ENCODE results near the gene SORCS2.

Gene SORCS2

DNA sequence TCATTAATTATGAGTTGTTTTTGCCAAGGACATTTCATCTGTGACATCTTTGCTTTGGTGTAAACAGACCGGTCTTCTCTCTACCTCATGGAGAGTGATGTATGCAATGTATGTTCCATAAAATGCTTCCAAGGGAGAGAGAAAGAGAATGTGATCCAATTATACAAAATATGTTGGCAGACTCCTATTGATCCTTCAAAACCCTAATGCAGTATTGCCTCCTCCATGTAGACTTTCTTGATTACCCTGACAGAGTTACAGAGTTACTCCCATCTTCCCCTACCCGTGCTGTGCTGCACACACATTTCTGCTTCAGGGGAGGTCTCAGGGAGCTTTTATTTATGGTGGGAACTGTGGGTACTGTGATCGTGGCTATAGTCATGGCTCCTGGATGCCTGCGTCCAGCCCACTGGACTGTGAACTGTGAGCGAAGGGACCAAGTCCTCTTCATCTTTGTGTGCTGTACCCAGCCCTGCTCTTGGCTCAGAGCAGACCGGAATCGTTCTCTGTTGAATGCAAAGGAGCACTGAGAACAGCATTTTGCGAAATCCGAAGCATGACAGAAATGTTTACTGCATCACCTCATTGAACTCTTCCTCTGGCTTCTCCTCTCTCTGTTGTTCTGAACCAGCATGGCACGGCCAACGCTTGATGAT, 32.7 kb downstream of the SORCS2 start:
- DNase-seq: no peak

DNA sequence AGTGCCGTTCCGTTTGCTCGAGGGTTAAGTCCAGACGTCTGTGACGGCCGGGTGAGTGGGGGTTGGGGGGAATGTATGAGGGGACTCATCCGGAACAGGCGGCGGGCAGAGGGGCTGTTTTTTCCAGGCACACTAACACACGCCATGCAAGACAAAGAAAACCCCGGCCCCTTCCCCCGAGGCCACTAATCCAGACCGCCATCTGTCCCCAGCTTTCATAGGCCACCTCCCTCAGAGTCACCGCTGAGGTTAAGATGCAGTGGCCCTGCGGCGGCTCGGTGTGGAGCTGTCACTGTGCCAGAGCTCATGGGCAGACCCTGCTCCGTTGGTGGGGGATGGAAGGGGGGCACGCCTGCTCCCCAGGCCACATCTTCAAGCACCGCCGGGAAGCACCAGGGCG, 34.1 kb downstream of the SORCS2 start:
- peak; percentile 4 for DNase-seq

DNA sequence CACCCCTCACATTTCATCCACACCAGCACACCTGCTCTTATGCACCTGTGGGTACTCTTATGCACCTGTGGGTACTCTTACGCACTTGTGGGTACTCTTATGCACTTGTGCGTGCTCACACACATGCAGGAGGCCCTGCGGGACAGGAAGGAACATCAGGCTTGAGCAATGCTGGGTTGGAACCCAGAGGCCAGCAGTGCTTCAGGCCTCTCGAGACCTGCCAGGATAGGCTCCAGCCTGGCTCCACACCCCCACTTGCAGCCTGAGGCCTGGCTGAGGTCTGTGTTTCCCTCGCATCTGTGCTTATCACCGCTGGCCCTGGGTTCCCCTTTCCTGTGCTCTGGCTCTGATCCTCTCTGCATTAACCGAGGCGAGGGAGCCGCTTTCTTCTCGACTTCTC, 34.7 kb downstream of the SORCS2 start:
- DNase-seq: peak; percentile 72

DNA sequence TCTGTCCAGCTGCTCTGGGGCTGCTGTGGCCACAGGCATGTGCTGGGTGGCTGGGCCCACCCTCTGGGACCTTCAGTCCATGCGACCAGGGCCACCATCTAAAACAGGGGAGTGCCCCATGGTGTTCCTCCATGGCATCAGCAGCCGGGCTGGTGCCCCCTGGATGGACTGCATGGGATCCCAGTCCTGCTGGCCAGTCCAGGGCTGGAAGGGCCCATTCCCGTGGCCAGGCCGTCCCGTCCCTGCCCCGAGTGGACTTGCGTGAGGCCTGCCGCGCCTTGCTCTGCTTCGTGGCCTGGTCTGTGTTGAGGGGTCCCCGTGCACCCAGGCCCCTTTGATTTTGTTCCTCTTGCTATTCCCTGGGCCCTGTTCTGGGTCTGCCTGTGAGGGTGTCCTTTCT, 36.4 kb downstream of the SORCS2 start:
- DNase-seq: no peak

DNA sequence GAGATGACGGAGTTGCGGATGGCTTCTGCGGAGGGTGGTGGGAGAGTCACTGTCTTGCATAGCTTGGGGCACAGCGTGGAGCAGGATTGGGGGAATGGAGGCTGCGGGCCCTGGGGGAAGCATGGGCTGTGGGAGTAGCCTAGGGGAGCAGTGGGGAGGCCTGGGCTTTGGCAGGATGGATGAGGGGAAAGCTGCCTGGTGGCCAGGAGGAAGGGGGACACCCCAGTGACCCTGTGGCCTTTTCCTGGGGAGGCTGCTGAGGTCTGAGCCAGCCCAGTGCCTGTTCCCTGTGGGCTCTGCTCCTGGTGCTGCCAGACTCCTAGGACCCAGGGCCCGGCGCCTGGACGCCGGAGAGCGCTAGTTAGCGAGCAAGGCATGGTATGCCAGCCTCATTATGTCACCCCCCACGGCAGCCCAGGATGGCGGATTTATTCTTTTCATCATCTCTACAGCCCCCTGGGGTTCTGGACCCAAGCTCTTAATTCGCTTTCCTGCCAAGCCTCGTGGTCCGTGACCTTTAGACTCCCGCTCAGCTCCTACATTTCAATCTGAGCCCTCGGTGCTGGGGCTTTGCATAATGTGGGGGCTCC, 39.8 kb downstream of the SORCS2 start:
- no peak for DNase-seq

DNA sequence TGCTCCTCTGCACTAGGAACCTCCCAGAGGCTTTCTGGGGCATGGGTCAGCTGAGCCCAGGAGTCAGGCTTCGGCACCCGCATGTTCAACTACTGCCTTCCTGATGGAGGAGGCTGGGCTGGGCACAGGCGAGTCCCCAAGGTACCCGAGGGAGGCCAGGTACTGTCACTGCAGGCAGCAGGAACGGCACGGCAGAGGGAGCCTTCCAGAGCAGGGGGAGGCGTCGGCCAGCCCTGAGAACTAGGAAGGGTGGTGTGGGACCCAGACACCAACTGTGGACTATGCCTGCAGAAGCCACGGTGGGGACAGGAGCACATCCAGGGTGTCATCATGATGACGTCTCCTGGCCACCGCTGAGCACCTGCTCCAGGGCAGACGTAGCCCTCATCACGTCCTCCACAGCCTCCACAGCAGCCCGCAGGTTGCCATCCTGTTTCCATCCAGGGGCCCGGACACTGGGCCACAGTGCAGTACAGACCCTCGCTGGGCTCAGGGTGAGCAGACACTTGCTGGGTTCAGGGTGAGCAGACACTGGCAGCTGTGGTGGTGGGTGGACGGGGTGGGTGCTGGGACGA, 40.8 kb downstream of the SORCS2 start:
- no peak for DNase-seq

DNA sequence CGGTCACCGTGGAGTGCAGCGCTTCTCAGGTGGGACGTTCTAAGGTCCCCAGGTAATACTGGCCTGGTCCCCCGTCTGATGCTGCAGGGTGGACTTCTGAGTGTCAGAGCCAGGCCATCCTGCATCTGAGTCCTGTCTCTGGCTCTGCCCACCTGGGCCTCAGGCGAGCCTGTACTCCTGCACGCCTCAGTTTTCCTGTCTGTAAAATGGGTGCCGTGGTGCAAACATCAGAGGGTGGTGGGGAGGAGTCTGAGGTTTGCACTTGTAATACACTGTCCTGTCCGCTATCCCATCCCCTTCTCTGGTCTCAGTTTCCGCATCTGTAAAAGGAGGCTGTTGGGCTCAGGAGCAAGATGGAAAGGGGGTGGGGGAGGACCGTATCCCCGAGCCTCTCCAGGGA, 41.3 kb downstream of the SORCS2 start:
- DNase-seq: no peak

DNA sequence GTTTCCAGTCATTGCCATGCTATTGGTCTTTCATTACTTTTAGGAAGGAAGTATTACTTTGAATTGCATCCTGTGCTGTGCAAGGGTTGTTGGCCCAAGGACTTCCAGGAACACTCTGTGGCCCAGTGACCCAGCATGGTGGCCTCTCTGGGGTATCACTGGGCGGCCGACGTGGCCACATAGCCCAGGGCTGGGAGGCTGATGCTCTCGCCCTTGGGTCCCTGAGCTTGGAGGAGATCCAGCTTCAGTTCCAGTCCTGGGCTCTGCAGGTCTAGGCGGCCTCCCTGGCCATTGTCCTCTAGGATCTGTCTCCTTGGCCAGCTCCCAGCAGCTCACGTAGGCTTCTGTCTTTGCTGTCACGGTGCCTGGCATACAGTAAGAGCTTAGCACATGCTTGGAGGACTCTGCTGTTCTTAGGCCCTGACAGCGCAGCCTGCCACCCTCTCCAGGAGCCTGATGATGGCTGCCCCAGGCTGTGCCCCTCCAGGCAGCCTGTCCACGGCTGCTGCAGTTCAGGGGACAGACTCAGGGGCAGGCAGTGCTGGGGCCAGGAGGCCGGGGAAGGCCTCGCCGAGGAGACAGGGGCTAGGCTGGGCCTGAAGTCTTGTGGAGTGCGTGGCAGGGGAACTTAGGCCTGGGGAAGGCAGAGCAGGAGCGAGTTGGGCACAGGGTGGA, 42.2 kb downstream of the SORCS2 start:
- no peak for DNase-seq

DNA sequence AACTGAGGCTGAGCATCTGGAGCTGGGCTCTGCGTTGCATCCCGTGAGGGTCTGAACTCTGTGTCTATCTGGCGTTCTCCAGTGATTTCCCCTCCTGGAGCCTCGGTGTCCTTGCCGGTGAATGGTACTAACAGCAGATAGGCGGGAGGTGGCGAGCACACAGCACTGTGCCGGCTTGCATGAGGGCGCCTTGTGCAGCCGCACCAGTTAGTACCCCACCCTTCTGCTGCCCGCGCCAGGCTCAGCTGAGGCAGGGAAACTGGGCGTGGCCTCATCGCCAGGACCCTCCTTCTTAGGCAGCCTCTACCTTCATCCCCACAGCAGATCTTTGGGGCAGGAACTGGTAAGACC, 42.7 kb downstream of the SORCS2 start:
- no peak for DNase-seq

DNA sequence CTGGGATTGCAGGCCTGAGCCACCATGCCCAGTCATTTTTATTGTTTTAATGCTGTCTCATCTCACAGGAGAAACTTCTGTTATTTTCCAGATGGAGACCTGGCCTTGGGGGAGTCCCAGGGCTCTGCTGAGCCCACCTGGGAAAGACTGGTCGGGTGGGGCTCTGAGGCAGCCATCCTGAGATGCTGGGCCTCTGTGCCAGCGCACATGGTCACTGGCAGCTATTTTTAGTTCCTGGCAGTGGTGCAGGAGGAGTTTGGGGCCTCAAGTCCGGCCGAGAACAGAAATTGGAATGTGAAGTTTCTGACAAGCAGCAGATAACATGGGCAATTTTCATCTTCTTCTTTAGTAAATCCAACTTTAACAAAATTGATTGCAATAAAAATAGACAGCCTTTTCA, 44.5 kb downstream of the SORCS2 start:
- DNase-seq: no peak

DNA sequence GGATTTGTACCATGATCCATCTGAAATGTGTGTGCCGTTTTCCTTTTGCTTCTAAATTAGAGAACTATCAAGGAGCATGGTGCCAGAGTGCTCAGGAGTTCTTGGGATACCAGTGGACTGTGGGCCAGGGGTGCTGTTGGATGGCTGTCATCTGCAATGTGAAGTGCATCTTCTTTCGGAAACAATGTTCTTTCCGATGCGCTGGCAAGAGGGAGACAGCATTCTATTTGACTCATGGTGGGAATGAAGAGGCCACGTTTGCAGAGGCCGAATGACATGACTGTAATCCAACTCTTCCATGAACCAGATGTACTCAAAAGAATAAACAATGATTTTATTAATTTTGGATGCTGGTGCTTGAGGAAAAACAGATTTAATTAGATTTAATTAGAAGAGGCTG, 45.5 kb downstream of the SORCS2 start:
- DNase-seq: no peak

DNA sequence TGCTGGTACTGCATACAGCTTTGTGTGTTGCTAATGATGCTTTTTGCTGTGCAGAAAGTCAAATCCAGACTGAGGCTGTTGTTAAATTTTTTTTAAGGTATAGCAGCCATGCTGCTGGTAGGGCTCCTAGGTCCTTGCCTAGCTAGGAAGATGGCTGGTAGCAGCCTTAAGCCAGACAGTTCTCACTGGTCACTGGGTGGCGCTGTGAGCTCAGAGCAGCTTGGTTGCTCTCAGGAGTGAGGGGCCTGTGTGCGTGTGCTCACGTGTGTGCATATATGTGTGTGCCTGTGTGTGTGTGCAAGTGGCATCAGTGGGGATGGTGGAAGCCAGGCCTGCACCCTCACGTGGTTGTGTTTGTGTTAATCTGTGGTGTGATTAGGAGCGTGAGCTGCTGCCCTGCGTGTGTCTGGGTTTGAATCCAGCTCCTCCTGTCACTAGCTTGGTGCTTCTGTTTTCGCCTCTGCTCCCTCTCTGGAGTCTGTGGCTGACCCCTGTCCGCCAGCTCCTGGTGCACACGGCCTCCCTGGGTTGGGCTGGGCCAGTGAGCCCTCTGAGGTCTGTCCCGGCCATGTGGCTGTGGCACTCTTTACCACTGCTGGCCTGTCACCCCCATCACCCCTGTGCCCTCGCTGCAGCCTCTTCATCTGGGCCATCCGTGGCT, 46.1 kb downstream of the SORCS2 start:
- peak; percentile 9 for DNase-seq

DNA sequence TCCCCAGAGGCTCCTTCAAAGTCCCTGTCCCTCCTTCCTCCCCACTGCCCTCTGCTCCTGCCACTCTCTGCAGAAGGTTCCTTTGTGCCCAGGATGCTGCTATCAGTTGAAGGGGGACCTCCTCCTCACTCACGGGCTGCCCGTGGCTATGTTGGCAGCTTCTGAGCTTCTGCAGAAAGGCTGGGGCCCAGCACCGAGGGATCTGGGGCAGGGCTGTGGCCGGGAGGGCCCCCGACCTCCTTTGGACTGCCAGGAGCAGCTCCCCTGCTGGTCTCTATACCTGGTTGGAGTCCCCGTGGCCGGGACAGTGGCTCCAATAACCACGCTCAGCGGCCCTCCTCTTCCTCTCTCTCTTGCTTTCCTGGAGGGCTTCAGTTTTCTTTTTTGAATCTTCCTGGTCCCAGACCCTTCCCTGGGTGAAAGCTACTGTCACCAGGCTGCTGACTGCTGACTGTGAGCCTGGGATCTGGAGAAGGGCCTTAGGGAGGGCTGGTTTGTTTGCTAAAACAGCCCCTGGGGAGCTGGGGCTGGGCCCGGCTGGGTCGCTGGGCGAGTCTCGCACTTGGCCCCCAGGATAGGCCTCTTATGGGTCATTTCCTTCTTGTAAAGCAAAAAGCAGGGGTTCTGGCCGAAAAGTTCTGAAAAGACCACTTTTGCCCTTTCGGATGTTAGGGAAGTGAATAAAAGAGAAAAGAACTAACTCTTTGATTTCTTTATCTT, 46.9 kb downstream of the SORCS2 start:
- no peak for DNase-seq

DNA sequence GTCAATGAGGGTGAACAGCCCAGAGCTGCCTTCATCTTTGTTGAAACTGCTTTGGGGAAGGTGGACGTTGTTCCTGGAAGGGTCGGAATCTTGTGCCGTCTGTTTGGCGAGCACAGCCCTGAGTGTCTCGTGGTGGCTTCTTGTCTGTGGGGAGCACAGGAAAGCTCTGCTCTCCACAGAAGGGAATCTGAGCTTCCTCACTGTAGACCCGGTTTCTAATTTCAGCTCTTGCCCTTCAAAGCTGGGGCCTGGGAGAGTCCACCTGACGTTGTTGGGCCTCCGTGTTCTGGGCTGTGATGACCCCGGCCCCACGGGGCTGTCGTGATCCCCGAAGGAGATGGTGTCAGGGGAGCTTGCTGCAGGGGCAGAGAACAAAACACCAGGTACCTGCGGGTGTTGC, 47.5 kb downstream of the SORCS2 start:
- DNase-seq: no peak

DNA sequence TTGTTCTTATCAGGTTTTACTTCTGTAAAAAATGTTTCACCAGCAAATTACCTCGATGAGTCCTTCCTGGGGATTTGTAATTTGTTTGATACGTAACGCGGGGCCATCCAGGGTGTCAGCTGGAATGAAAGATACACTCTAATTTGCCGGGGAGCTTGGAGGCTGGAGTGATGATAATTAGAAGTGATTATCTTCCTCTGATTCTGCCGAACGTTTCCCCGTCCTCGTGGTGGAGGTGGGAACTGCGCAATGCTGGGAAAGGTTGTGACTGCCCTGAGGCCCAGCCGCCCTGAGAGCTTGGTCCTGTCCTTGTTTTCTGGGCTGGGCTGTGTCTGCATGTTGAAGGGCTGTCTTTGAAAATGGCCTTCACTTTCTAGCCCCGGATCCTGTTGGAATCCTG, 48.0 kb downstream of the SORCS2 start:
- no peak for DNase-seq

DNA sequence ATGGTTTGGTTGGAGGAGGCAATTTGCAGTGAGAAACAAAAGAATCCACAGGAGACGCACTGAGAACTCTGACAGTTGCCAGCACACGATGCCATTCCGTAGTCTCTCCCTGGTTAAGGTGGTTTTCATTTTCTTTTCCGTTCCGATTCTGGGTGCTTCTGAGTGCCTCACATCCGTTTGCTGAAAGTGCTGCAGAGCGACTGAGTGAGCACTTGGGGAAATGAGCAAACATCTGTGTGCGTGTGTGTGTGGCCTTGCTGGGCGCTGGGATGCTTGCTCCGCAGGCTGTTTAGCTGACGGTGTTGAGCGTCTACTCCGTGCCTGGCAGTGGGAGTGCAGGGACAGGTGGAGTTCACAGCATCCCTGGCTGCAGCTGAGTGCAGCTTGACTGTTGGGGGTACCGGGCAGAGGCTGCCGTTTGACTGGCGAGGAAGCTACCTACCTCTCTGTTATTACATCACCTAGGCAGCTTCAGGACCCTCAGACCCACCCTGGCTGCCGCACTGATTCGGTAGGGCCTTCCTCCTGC, 49.3 kb downstream of the SORCS2 start:
- DNase-seq: no peak

DNA sequence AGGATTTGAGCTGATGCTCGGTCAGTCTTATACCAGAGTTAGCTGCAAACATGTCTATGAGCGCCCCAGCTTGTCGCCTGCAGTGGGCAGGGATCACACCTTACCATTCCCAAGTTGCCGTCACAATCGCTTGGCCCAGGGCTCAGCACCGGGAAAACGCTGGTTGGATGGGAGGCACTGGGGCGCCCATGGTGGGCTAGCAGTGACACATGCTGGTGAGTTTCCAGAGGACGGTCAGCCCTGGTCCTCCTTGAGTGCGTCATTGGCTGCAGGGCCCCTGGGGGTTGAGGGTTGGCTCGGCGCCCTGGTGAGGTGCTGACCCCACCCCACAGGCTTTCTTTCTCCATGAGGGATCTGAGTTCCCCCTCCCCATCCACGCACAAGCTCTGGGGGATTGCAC, 50.4 kb downstream of the SORCS2 start:
- no peak for DNase-seq

DNA sequence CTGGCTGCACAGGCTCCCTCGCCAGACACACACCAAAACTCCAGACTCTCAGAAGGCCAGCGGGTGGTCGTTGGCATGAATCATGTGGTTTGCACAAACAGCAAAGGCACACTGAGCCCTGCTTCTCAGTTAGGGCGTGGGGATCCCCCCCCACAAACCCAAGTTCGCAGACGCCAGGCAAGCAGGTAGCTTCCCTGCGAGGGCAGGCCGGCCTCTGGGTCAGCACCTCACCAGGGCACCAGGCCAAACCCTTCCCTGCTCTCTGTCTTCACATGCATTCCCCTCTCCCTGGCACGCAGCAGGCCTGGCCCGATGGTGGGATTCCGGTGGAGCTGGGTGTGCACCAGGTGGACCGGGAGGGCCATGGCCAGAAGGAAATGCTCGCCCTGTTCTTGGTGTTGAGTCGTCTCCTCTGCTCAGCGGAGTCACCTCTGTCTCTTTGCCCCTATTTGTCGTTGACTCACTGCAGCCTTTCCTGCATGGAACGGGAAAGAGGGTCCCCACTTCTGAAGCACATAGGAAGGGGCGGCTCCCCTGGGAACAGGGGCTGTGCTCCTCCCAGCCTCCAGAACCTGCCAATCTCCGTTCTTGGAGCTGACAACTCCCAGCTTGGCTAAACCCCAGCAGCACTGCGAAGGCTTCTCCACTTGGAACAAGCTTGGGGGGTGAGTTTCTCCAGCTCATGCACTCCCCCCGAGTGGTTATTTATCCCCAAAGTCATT, 51.4 kb downstream of the SORCS2 start:
- DNase-seq: no peak

DNA sequence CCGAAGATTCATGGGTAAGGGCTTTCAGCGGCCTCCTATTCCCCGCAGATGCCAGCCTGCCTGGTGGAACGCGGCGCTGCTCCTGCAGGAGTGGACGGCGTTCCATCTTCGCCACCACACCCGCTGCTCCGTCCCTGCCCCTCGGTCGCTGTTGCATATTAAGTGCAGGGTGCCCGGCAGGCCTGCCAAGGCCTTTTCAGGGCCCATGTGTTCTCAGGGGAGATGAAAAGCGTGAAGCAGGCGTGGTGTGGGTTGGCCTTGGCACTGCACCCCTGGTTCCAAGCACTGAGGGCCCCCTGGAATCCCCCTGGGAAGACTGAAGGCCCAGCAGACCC, 52.0 kb downstream of the SORCS2 start:
- no peak for DNase-seq

DNA sequence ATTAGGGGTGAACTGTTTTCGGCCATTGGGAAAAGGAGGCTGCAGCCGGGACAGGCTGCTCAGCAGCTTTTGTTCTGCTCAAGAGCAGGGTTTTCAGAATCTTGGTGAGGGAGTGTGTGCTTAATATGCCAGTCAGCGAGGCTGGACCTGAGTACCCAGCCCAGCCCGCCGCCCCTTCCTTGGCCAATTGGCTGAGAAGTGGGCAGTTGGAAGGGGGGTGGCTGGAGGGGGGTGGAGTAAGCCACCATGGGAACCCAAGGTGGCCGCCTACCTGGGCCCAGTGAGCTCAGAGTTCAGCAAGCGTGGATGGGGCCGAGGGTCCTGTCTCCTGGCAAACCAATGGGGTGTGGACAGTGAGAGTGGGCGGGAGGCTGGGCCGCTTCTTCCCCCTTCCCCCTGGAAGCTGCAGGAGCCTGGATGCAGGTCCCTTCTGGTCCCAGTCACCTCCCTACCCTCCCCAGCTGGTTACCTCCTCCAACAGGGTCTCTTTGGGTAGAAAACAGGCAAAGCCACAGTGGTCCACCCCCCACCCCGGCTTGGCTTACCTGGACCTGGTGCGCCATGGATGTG, 52.5 kb downstream of the SORCS2 start:
- no peak for DNase-seq

DNA sequence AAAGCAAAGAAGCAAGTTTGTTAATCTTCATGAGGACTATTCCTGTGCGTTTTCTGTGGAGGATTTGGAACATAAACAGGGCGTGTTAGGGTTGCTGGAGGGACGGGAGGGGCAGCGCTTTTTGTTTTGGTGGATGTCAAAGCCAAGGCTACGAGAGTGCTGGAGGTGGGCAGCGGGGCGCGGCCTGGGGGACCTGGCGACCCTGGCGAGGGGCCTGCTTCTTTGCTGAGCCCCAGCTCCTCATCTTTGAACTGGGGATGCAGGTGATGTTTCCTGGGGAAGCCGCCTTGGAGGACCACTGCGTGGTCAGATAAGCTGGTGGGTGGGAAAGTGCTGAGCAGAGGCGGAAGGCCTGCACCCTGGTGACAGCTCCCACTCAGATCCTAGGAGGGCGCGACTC, 55.2 kb downstream of the SORCS2 start:
- no peak for DNase-seq

DNA sequence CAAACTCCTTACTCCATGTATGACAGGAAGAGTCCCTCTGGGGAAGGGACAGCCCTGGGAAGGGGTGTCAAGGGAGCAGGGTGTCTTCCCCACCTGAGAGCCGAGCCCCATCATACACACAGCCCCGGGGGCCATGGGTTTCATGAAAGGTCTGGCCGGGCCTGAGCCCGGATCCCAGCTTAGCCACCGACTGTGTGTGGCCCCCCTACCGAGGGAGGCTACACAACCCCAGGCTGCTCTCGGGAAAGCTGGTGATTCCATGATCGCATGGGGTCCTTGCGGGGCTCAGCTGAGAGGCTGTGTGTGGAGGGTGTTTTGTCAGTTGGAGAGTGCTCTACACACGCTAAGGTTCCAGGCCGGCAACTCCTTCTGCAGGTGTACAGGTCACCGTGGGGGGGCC, 55.6 kb downstream of the SORCS2 start:
- DNase-seq: no peak
